ENCODE measurements around the gene TSHZ3. TPM values are rescaled to one million over a fixed set of nuclear protein-coding genes. Genes with fewer than 3 reads are reported as not detected.
A peak's percentile ranks its signal among the peaks of the same experiment; 100 is the strongest.

Gene TSHZ3
- polyA plus RNA-seq, 3 donors, result 0.99 to 5.8 (median 3.9) TPM

- WGBS, 3 donors, result 17 to 24% (median 21%) methylated on average over 33 of the region's 33 CpGs
- no peak overlapping the region for H3K27ac ChIP-seq (ENCODE audit: low read depth, low read length)
Measured at GRCh38 chr19:31356587-31357314, 7.5 kb upstream of the TSHZ3 start.

GRCh38 chr19:31355665-31356289 lies 6.5 kb upstream of the TSHZ3 start:
- WGBS, 3 donors, result 36 to 56% (median 54%) methylated on average over 22 of the region's 22 CpGs
- H3K27ac ChIP-seq (ENCODE audit: low read depth, low read length), result no peak overlapping the region

- WGBS, 3 donors, result 45 to 54% (median 50%) methylated on average over 25 of the region's 25 CpGs
- no peak overlapping the region for H3K27ac ChIP-seq (ENCODE audit: low read depth, low read length)
Measured at GRCh38 chr19:31354799-31355664, 5.8 kb upstream of the TSHZ3 start.

- 36 to 56% (median 54%) methylated on average over 10 of the region's 10 CpGs for WGBS, 3 donors
- H3K27ac ChIP-seq (ENCODE audit: low read depth, low read length), result no peak overlapping the region
Measured at GRCh38 chr19:31354316-31354715, 5.1 kb upstream of the TSHZ3 start.

- H3K27ac ChIP-seq (ENCODE audit: low read depth, low read length), result no peak overlapping the region
- 38 to 52% (median 44%) methylated on average over 10 of the region's 10 CpGs for WGBS, 3 donors
Measured at GRCh38 chr19:31353833-31354232, 4.6 kb upstream of the TSHZ3 start.

- 48 to 72% (median 58%) methylated on average over 43 of the region's 43 CpGs for WGBS, 3 donors
- H3K27ac ChIP-seq (ENCODE audit: low read depth, low read length), result no peak overlapping the region
Measured at GRCh38 chr19:31352782-31353651, 3.8 kb upstream of the TSHZ3 start.

GRCh38 chr19:31352296-31352781 lies 3.1 kb upstream of the TSHZ3 start:
- 60 to 88% (median 62%) methylated on average over 11 to 14 of the region's 14 CpGs for WGBS, 3 donors
- no peak overlapping the region for H3K27ac ChIP-seq (ENCODE audit: low read depth, low read length)

- H3K27ac ChIP-seq (ENCODE audit: low read depth, low read length), result no peak overlapping the region
- WGBS, 3 donors, result 23 to 49% (median 29%) methylated on average over 26 to 29 of the region's 29 CpGs
Measured at GRCh38 chr19:31351855-31352195, 2.6 kb upstream of the TSHZ3 start.

GRCh38 chr19:31351056-31351854 lies 2.0 kb upstream of the TSHZ3 start:
- WGBS, 3 donors, result 1 to 2% (median 2%) methylated on average over 70 to 72 of the region's 72 CpGs

GRCh38 chr19:31350693-31351055 lies 1.4 kb upstream of the TSHZ3 start:
- H3K27ac ChIP-seq (ENCODE audit: low read depth, low read length), result peak overlapping the region; percentile 66
- WGBS, 3 donors, result 0 to 1% (median 1%) methylated on average over 27 to 59 of the region's 63 CpGs

More at GRCh38 chr19:31351056-31351854, 2.0 kb upstream of the TSHZ3 start:
- H3K27ac ChIP-seq (ENCODE audit: low read depth, low read length), result no peak overlapping the region

- H3K27ac ChIP-seq (ENCODE audit: low read depth, low read length), result peak overlapping the region; percentile 66
- WGBS, 3 donors, result 0 to 1% (median 0%) methylated on average over 39 to 61 of the region's 61 CpGs
Measured at GRCh38 chr19:31350033-31350692, 927 bp upstream of the TSHZ3 start.

- no peak overlapping the region for H3K27ac ChIP-seq (ENCODE audit: low read depth, low read length)
- 0 to 3% (median 2%) methylated on average over 49 to 61 of the region's 61 CpGs for WGBS, 3 donors
Measured at GRCh38 chr19:31348481-31349159, 616 bp downstream of the TSHZ3 start.

- WGBS, 3 donors, result 50 to 58% (median 55%) methylated on average over 11 of the region's 11 CpGs
- no peak overlapping the region for H3K27ac ChIP-seq (ENCODE audit: low read depth, low read length)
Measured at GRCh38 chr19:31347828-31348392, 1.3 kb downstream of the TSHZ3 start.

- no peak overlapping the region for H3K27ac ChIP-seq (ENCODE audit: low read depth, low read length)
- WGBS, 3 donors, result 76 to 82% (median 78%) methylated on average over 3 of the region's 3 CpGs
Measured at GRCh38 chr19:31347354-31347753, 1.9 kb downstream of the TSHZ3 start.

- 63 to 89% (median 88%) methylated on average over 8 of the region's 8 CpGs for WGBS, 3 donors
- H3K27ac ChIP-seq (ENCODE audit: low read depth, low read length), result no peak overlapping the region
Measured at GRCh38 chr19:31346184-31347059, 2.8 kb downstream of the TSHZ3 start.
